GM18520 (cell line): ENCODE data around the gene ATP2A2.

ENCODE experiments used
- ATAC-seq: cut with Tn5 transposase; IDR thresholded peaks from one replicate; pipeline ENCODE4 v1.9.1; 2021; ENCODE audit not compliant: unreplicated experiment

ATP2A2 gene

GRCh38 chr12:110289044-110289710 is 8.1 kb downstream of the ATP2A2 start:
- ATAC-seq = no peak

- ATAC-seq = no peak
Observed at GRCh38 chr12:110289711-110290078, 8.6 kb downstream of the ATP2A2 start.

- no peak for ATAC-seq
Observed at GRCh38 chr12:110301065-110301806, 20.2 kb downstream of the ATP2A2 start.

GRCh38 chr12:110304061-110304551 is 23.1 kb downstream of the ATP2A2 start:
- no peak for ATAC-seq

- no peak for ATAC-seq
Observed at GRCh38 chr12:110307372-110307771, 26.3 kb downstream of the ATP2A2 start.

GRCh38 chr12:110310763-110311162 is 29.7 kb downstream of the ATP2A2 start:
- ATAC-seq = no peak

GRCh38 chr12:110311903-110312302 is 30.9 kb downstream of the ATP2A2 start:
- ATAC-seq = no peak

- no peak for ATAC-seq
Observed at GRCh38 chr12:110312581-110313360, 31.7 kb downstream of the ATP2A2 start.

- no peak for ATAC-seq
Observed at GRCh38 chr12:110314308-110314707, 33.3 kb downstream of the ATP2A2 start.

- ATAC-seq = no peak
Observed at GRCh38 chr12:110316861-110317260, 35.8 kb downstream of the ATP2A2 start.

GRCh38 chr12:110317911-110318310 is 36.9 kb downstream of the ATP2A2 start:
- no peak for ATAC-seq

GRCh38 chr12:110320550-110320949 is 39.5 kb downstream of the ATP2A2 start:
- no peak for ATAC-seq

GRCh38 chr12:110329710-110330109 is 48.7 kb downstream of the ATP2A2 start:
- ATAC-seq = no peak

- ATAC-seq = no peak
Observed at GRCh38 chr12:110330124-110330523, 49.1 kb downstream of the ATP2A2 start.

GRCh38 chr12:110330544-110330943 is 49.5 kb downstream of the ATP2A2 start:
- ATAC-seq = no peak

- no peak for ATAC-seq
Observed at GRCh38 chr12:110333201-110333600, 52.2 kb downstream of the ATP2A2 start.

- ATAC-seq = no peak
Observed at GRCh38 chr12:110335481-110336045, 54.5 kb downstream of the ATP2A2 start.

GRCh38 chr12:110337912-110338710 is 57.1 kb downstream of the ATP2A2 start:
- no peak for ATAC-seq

- ATAC-seq = no peak
Observed at GRCh38 chr12:110338754-110339153, 57.7 kb downstream of the ATP2A2 start.

- ATAC-seq = no peak
Observed at GRCh38 chr12:110339184-110339952, 58.3 kb downstream of the ATP2A2 start.
